Mesenchymal stem cell (in vitro differentiated cells and primary cell): ENCODE data around the gene EIF3A.
"Not testable (repeated sequence)": the region's sequence is repeated elsewhere in the genome, so short reads cannot be mapped to it uniquely, and the experiment has no call there.

Experiments
- DNase-seq: peaks from one replicate; pipeline ENCODE4 v3.0.0-alpha.2; 2013
- H2AFZ ChIP-seq: one replicate; pipeline ENCODE4 v1.6.1; 2013; ENCODE audit warnings: low read depth, mild to moderate bottlenecking, control low read depth, inconsistent platforms, low read length, moderate library complexity
- H2AK5ac ChIP-seq: 2 replicates; pipeline ENCODE4 v1.6.1; 2013; ENCODE audit warnings: low read length, moderate library complexity, mild to moderate bottlenecking, inconsistent platforms; ENCODE audit not compliant: severe bottlenecking
- H2BK120ac ChIP-seq: one replicate; pipeline ENCODE4 v1.6.1; 2013; ENCODE audit warnings: low read depth, mild to moderate bottlenecking, inconsistent platforms, low read length, moderate library complexity
- H2BK12ac ChIP-seq, 2 experiments: one replicate each; pipeline ENCODE4 v1.6.1; 2013; ENCODE audit warnings: inconsistent platforms in 2 of 2, low read length in 2 of 2, mild to moderate bottlenecking in 2 of 2, moderate library complexity in 2 of 2, control low read depth in 1 of 2
- H2BK15ac ChIP-seq: one replicate; pipeline ENCODE4 v1.6.1; 2013; ENCODE audit warnings: mild to moderate bottlenecking, low read depth, inconsistent platforms; ENCODE audit not compliant: poor library complexity, severe bottlenecking
- H2BK5ac ChIP-seq: 2 replicates; pipeline ENCODE4 v1.6.1; 2013; ENCODE audit warnings: low read depth, mild to moderate bottlenecking, low read length, control low read depth, inconsistent platforms; ENCODE audit not compliant: poor library complexity, severe bottlenecking
- H3K14ac ChIP-seq, 2 experiments: one replicate each; pipeline ENCODE4 v1.6.1; 2013; ENCODE audit warnings: inconsistent platforms in 2 of 2, low read length in 2 of 2, control low read depth in 1 of 2, mild to moderate bottlenecking in 1 of 2, moderate library complexity in 1 of 2
- H3K18ac ChIP-seq, 2 experiments: one replicate each; pipeline ENCODE4 v1.6.1; 2013; ENCODE audit warnings: inconsistent platforms in 2 of 2, low read length in 2 of 2, control low read depth in 1 of 2, low read depth in 1 of 2, mild to moderate bottlenecking in 1 of 2
- H3K23ac ChIP-seq, 2 experiments: one replicate each; pipeline ENCODE4 v1.6.1; 2013; ENCODE audit warnings: inconsistent platforms in 2 of 2, low read length in 2 of 2, mild to moderate bottlenecking in 2 of 2, moderate library complexity in 2 of 2, control low read depth in 1 of 2
- H3K27ac ChIP-seq: 2 replicates; pipeline ENCODE4 v1.5.1; 2013; ENCODE audit warnings: mild to moderate bottlenecking, moderate library complexity, low read length, control low read depth, inconsistent platforms; ENCODE audit not compliant: poor library complexity, severe bottlenecking
- H3K27me3 ChIP-seq, 2 experiments: 2 replicates each; pipeline versions ENCODE4 v1.6.1 to v1.7.0; 2013; ENCODE audit warnings: low read length in 2 of 2, mild to moderate bottlenecking in 2 of 2, moderate library complexity in 2 of 2, control low read depth in 1 of 2, inconsistent platforms in 1 of 2; ENCODE audit not compliant: control insufficient read depth in 1 of 2, insufficient read depth in 1 of 2
- H3K36me3 ChIP-seq, 2 experiments: 2 replicates each; pipeline versions ENCODE4 v1.6.1 to v1.7.0; 2013; ENCODE audit warnings: low read length in 2 of 2, control low read depth in 1 of 2, inconsistent platforms in 1 of 2, low read depth in 1 of 2, mild to moderate bottlenecking in 1 of 2; ENCODE audit not compliant: insufficient read depth in 2 of 2, control insufficient read depth in 1 of 2
- H3K4ac ChIP-seq, 2 experiments: one replicate each; pipeline ENCODE4 v1.6.1; 2013; ENCODE audit warnings: inconsistent platforms in 2 of 2, low read length in 2 of 2, mild to moderate bottlenecking in 2 of 2, moderate library complexity in 2 of 2, control low read depth in 1 of 2, low read depth in 1 of 2
- H3K4me1 ChIP-seq: 2 replicates; pipeline ENCODE4 v1.6.1; 2013; ENCODE audit warnings: low read depth, low read length, control low read depth; ENCODE audit not compliant: control insufficient read depth, insufficient read depth
- H3K4me2 ChIP-seq: 2 replicates; pipeline ENCODE4 v1.6.1; 2013; ENCODE audit warnings: low read length, mild to moderate bottlenecking, inconsistent platforms; ENCODE audit not compliant: poor library complexity, severe bottlenecking
- H3K4me3 ChIP-seq, 2 experiments: 2 replicates each; pipeline versions ENCODE4 v1.5.1 to v1.7.0; 2013; ENCODE audit warnings: low read length in 2 of 2, mild to moderate bottlenecking in 2 of 2, control low read depth in 1 of 2, low read depth in 1 of 2; ENCODE audit not compliant: insufficient read depth in 1 of 2
- H3K79me1 ChIP-seq: replicated peaks from 2 replicates; pipeline ENCODE4 v1.6.1; 2013; ENCODE audit warnings: mild to moderate bottlenecking, control low read depth, low read length, inconsistent platforms; ENCODE audit not compliant: poor library complexity, severe bottlenecking
- H3K9ac ChIP-seq: 2 replicates; pipeline ENCODE4 v1.7.0; 2013; ENCODE audit warnings: mild to moderate bottlenecking, low read length, moderate library complexity
- H3K9me3 ChIP-seq: 2 replicates; pipeline ENCODE4 v1.7.0; 2013; ENCODE audit warnings: mild to moderate bottlenecking, low read length; ENCODE audit not compliant: control insufficient read depth
- H4K8ac ChIP-seq: one replicate; pipeline ENCODE4 v1.6.1; 2013; ENCODE audit warnings: inconsistent platforms, mild to moderate bottlenecking, low read length, moderate library complexity
- H4K91ac ChIP-seq: one replicate; pipeline ENCODE4 v1.6.1; 2013; ENCODE audit warnings: mild to moderate bottlenecking, low read length, inconsistent platforms
- WGBS: methylation state at CpG from one replicate; pipeline ENCODE4 v1.1.7; 2013; ENCODE audit warnings: mixed read lengths; 5-methylcytosine and 5-hydroxymethylcytosine counted together

The EIF3A gene

DNA sequence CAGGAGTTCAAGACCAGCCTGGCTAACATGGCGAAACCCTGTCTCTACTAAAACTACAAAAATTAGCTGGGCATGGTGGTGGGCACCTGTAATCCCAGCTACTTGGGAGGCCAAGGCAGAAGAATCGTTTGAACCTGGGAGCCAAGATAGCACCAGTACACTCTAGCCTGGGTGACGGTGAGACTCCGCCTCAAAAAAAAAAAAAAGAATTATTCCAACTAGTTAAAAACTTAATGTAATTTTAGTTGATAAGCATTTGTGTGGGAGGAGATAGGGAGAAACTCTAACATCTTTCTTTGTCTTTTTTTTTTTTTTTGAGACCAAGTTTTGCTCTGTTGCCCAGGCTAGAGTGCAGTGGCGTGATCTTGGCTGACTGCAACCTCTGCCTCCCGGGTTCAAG is 26.5 kb upstream of the EIF3A start:
- not testable (repeated sequence) for H3K14ac ChIP-seq, DNase-seq, H2BK12ac ChIP-seq, H3K4me2 ChIP-seq, H3K9ac ChIP-seq, H4K91ac ChIP-seq, H4K8ac ChIP-seq, H2BK120ac ChIP-seq, H3K23ac ChIP-seq, H2BK15ac ChIP-seq, H3K4me3 ChIP-seq, H2BK5ac ChIP-seq, H3K27me3 ChIP-seq, H2AFZ ChIP-seq, H3K27ac ChIP-seq, H3K18ac ChIP-seq, H3K4ac ChIP-seq, H2AK5ac ChIP-seq, H3K9me3 ChIP-seq
- H3K4me1 ChIP-seq: peaks cover 11% of the 10 kb centered on the region
- H3K36me3 ChIP-seq: peaks cover 12 to 48% of the 10 kb centered on the region in 2 experiments
- peaks cover 12% of the 10 kb centered on the region for H3K79me1 ChIP-seq
- 100% methylated on average over 4 of the region's 6 CpGs for WGBS

DNA sequence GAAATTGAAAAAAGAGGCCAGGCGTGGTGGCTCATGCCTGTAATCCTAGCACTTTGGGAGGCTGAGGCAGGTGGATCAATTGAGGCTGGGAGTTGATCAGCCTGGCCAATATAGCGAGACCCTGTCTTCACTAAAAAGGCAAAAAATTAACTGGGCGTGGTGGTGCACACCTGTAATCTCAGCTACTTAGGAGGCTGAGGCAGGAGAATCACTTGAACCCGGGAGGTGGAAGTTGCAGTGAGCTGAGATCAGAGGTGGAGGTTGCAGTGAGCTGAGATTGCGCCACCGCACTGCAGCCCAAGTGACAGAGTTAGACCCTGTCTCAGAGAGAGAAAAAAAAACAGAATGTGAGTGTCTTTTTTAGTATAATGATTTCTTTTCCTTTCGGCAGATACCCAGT is 25.3 kb upstream of the EIF3A start:
- peak overlapping the region in 1 of 2 experiments; percentile 95 for H3K4me3 ChIP-seq
- H3K18ac ChIP-seq, H2AK5ac ChIP-seq, H4K8ac ChIP-seq, H3K4ac ChIP-seq, H2BK12ac ChIP-seq, H3K9ac ChIP-seq, H2BK5ac ChIP-seq, H3K9me3 ChIP-seq, H3K27me3 ChIP-seq, DNase-seq, H4K91ac ChIP-seq, H3K14ac ChIP-seq, H2AFZ ChIP-seq, H2BK15ac ChIP-seq, H2BK120ac ChIP-seq, H3K23ac ChIP-seq, H3K4me2 ChIP-seq, H3K27ac ChIP-seq: not testable (repeated sequence)
- H3K79me1 ChIP-seq: peaks cover 12% of the 10 kb centered on the region
- peaks cover 11% of the 10 kb centered on the region for H3K4me1 ChIP-seq
- WGBS: over 99% methylated on average over 7 of the region's 7 CpGs
- peaks cover 10 to 37% of the 10 kb centered on the region in 2 experiments for H3K36me3 ChIP-seq

DNA sequence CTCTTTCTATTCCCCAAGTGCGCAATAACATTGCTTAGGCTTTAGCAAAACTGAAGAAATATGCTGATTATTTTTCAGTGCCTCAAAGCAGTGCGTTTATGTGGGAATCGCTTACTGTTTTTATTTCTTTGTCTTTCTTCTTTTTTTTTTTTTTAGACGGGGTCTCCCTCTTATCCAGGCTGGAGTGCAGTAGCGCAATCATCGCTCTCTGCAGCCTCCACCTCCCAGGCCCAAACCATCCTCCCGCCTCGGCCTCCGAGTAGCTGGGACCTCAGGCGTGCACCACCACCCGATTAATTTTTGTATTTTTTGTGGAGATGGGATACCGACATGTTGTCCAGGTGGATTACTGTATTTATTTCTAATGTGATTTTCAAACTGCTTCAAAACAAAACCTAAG is 24.5 kb upstream of the EIF3A start:
- H4K91ac ChIP-seq: no peak overlapping the region
- no peaks in the 10 kb centered on the region for H3K9me3 ChIP-seq
- H2AFZ ChIP-seq: no peak overlapping the region
- H3K4ac ChIP-seq: no peak overlapping the region
- peaks cover 10 to 30% of the 10 kb centered on the region in 2 experiments for H3K36me3 ChIP-seq
- no peak overlapping the region for H2BK12ac ChIP-seq
- no peak overlapping the region for H3K23ac ChIP-seq
- no peak overlapping the region for H3K14ac ChIP-seq
- H3K4me2 ChIP-seq: peak overlapping the region; percentile 94
- H3K79me1 ChIP-seq: peaks cover 12% of the 10 kb centered on the region
- no peak overlapping the region for H4K8ac ChIP-seq
- H3K27me3 ChIP-seq: peaks cover 0 to 3% of the 10 kb centered on the region in 2 experiments
- H2BK5ac ChIP-seq: no peak overlapping the region
- peaks cover 11% of the 10 kb centered on the region for H3K4me1 ChIP-seq
- 90% methylated on average over 2 of the region's 12 CpGs for WGBS
- no peak overlapping the region for H2BK120ac ChIP-seq
- H3K4me3 ChIP-seq: peak overlapping the region in 1 of 2 experiments; percentile 95
- peak overlapping the region; percentile 90 for H3K9ac ChIP-seq
- peak overlapping the region in 1 of 2 experiments; percentile 5 for H3K18ac ChIP-seq
- no peak overlapping the region for H2AK5ac ChIP-seq
- no peak for DNase-seq
- H3K27ac ChIP-seq: no peak overlapping the region
- no peak overlapping the region for H2BK15ac ChIP-seq

DNA sequence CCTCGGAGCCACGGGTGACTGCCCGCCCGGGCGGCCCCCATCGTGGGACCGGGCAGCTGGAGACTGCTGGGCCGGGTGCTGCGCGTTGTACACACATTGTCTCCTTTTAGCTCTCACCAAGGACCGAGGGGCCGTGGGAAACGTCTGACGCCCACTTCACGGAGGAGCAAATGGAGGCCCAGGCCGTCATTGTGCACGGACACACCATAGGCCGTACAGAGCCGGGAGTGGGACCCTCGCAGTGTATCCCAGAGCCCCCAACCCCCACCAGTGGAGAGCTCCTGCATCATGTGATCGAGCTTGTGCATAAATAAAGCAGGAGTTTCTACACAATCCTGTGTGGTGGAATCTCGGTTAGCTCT is 24.0 kb upstream of the EIF3A start:
- peak overlapping the region in 1 of 2 experiments; percentile 81 for H3K23ac ChIP-seq
- peak overlapping the region; percentile 94 for H3K4me2 ChIP-seq
- peak overlapping the region; percentile 85 for H2BK120ac ChIP-seq
- peaks cover 10 to 25% of the 10 kb centered on the region in 2 experiments for H3K36me3 ChIP-seq
- peak overlapping the region; percentile 90 for H3K9ac ChIP-seq
- H3K4me1 ChIP-seq: peaks cover 11% of the 10 kb centered on the region
- H2BK5ac ChIP-seq: no peak overlapping the region
- no peak overlapping the region for H3K27ac ChIP-seq
- H3K18ac ChIP-seq: peak overlapping the region; percentile 92 to 97
- no peak overlapping the region for H2AFZ ChIP-seq
- peaks cover 0 to 3% of the 10 kb centered on the region in 2 experiments for H3K27me3 ChIP-seq
- H3K4me3 ChIP-seq: peak overlapping the region; percentile 88 to 95
- no peaks in the 10 kb centered on the region for H3K9me3 ChIP-seq
- H4K8ac ChIP-seq: peak overlapping the region; percentile 82
- under 1% methylated on average over 20 of the region's 22 CpGs for WGBS
- H3K79me1 ChIP-seq: peaks cover 12% of the 10 kb centered on the region
- peak overlapping the region; percentile 11 to 82 for H3K14ac ChIP-seq
- peak overlapping the region; percentile 66 for H2AK5ac ChIP-seq
- DNase-seq: peak; percentile 56
- H3K4ac ChIP-seq: peak overlapping the region; percentile 57 to 99
- peak overlapping the region; percentile 75 for H4K91ac ChIP-seq
- H2BK15ac ChIP-seq: peak overlapping the region; percentile 98
- peak overlapping the region; percentile 39 to 88 for H2BK12ac ChIP-seq
